ENCODE results near the gene LDLRAD4. TPM values are rescaled to one million over a fixed set of nuclear protein-coding genes. Genes with fewer than 3 reads are reported as not detected.

Gene LDLRAD4
- polyA plus RNA-seq, 1 of the 3 experiments (the other 2 are of a cell fraction), result 0.16 TPM

GRCh38 chr18:13445241-13445897 is 226.8 kb downstream of the LDLRAD4 start (continued):
- no peak for TF ChIP-seq REST (IDR thresholded peaks at IDR 0.05; ENCODE audit: low read depth, low read length)
- TF ChIP-seq MXI1 (IDR thresholded peaks at IDR 0.05; ENCODE audit: low read depth, low read length), result no peak

DNA sequence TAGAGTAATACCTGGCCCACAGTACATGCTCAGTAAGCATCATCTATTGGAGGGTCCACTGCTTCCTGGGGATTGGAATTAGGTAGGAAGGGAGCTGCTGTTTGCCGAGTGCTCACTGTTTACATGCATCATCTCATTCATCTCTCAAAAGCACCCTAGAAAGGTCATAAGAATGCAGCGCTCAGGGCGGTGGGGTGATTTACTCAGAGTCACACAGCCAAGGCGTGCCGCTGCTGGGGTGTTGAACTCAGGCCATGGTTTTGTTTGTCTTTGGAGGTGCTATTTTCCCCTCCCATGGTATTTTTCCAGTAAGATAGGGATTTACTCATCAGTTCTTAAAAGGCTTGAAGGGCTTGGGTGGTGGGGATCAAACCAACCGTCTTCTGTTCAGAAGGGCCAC is 227.5 kb downstream of the LDLRAD4 start:
- CTCF ChIA-PET, result no interaction called here
- Histone ChIP-seq H3F3A (replicated peaks; ENCODE audit: insufficient read depth) (no peaks in the 10 kb centered on the region), H3K36me3 (replicated peaks in 1 of 2; ENCODE audit: control insufficient read depth in 1 of 2, insufficient read depth in 2 of 2, low read length in 1 of 2) (no peaks in the 10 kb centered on the region), H3K79me2 (ENCODE audit: insufficient read depth) (no peaks in the 10 kb centered on the region), H3K9me2 (no peaks in the 10 kb centered on the region), H3K9me3 (no peaks in the 10 kb centered on the region), H3K4me1 (ENCODE audit: control insufficient read depth in 1 of 2, insufficient read depth in 2 of 2, low read depth in 1 of 2, low read length in 1 of 2) (peaks cover 10 to 57% of the 10 kb centered on the region in 2 experiments; a peak in 3 of 4 replicates), H4K20me1 (ENCODE audit: insufficient read depth) (no peaks in the 10 kb centered on the region), H3K27me3 (ENCODE audit: insufficient read depth) (no peaks in the 10 kb centered on the region), H3K27ac (ENCODE audit: low read depth in 2 of 2, low read length in 1 of 2) (no peak overlapping the region; a peak in 1 of 4 replicates), H3K4me3 (ENCODE audit: low read depth in 2 of 2, low read length in 1 of 2) (no peak overlapping the region), H2AFZ (ENCODE audit: low read depth) (no peak overlapping the region), H3K9ac (no peak overlapping the region), H3K4me2 (no peak overlapping the region)
- no peak for TF ChIP-seq RXRA (IDR thresholded peaks at IDR 0.05; ENCODE audit: borderline replicate concordance, low read depth)
- no peak for TF ChIP-seq USF1 (IDR thresholded peaks at IDR 0.05; ENCODE audit: borderline replicate concordance, low read depth)
- no peak for TF ChIP-seq RAD21 (IDR thresholded peaks at IDR 0.05; ENCODE audit: low read length)
- TF ChIP-seq, protein P1, sequence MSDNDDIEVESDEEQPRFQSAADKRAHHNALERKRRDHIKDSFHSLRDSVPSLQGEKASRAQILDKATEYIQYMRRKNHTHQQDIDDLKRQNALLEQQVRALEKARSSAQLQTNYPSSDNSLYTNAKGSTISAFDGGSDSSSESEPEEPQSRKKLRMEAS (IDR thresholded peaks at IDR 0.05; ENCODE audit: low read depth), result no peak
- TF ChIP-seq, protein P2, sequence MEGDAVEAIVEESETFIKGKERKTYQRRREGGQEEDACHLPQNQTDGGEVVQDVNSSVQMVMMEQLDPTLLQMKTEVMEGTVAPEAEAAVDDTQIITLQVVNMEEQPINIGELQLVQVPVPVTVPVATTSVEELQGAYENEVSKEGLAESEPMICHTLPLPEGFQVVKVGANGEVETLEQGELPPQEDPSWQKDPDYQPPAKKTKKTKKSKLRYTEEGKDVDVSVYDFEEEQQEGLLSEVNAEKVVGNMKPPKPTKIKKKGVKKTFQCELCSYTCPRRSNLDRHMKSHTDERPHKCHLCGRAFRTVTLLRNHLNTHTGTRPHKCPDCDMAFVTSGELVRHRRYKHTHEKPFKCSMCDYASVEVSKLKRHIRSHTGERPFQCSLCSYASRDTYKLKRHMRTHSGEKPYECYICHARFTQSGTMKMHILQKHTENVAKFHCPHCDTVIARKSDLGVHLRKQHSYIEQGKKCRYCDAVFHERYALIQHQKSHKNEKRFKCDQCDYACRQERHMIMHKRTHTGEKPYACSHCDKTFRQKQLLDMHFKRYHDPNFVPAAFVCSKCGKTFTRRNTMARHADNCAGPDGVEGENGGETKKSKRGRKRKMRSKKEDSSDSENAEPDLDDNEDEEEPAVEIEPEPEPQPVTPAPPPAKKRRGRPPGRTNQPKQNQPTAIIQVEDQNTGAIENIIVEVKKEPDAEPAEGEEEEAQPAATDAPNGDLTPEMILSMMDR (IDR thresholded peaks at IDR 0.05), result no peak
- TF ChIP-seq RFX5 (IDR thresholded peaks at IDR 0.05; ENCODE audit: low read length), result no peak
- TF ChIP-seq MXI1 (IDR thresholded peaks at IDR 0.05; ENCODE audit: low read depth, low read length), result no peak
- no peak for TF ChIP-seq EZH2phosphoT487 (IDR thresholded peaks at IDR 0.05; ENCODE audit: borderline replicate concordance, low read depth)
- no peak for TF ChIP-seq TAF1 (IDR thresholded peaks at IDR 0.05; ENCODE audit: borderline replicate concordance, low read depth, low read length)
- TF ChIP-seq GABPA (IDR thresholded peaks at IDR 0.05; ENCODE audit: low read depth), result no peak
- TF ChIP-seq YY1 (IDR thresholded peaks at IDR 0.05; ENCODE audit: low read depth), result no peak
- POLR2A ChIA-PET, result no interaction called here
- DNase-seq, result no peak
- WGBS (ENCODE audit: low lambda C conversion rate), result 88% methylated on average over 6 of the region's 6 CpGs

Measured in SK-N-SH (cell line).